Keratinocyte (primary cell): ENCODE results near the gene BOLL. TPM values are rescaled to one million over a fixed set of nuclear protein-coding genes. Genes with fewer than 3 reads are reported as not detected.

Experiments
- DNase-seq: peaks from one replicate; pipeline ENCODE4 v3.0.0-alpha.2; 2011; ENCODE audit warnings: low read depth, missing footprints, low spot score
- FAIRE-seq: peaks from 2 replicates; lab custom pipeline; 2011; peaks lifted over from hg19 to GRCh38; lab: Jason Lieb, UNC
- H2AFZ ChIP-seq: 2 replicates; pipeline ENCODE4 v1.6.0; 2012; ENCODE audit warnings: low read length, control low read depth, inconsistent platforms; ENCODE audit not compliant: control insufficient read depth
- H3K27ac ChIP-seq: 2 replicates; pipeline ENCODE4 v1.5.1; 2011; ENCODE audit warnings: low read length; ENCODE audit not compliant: control insufficient read depth, insufficient read depth
- H3K27me3 ChIP-seq: 3 replicates; pipeline ENCODE4 v1.6.0; 2011; ENCODE audit warnings: low read length; ENCODE audit not compliant: control insufficient read depth, insufficient read depth; ENCODE audit errors: extremely low read depth
- H3K36me3 ChIP-seq, 2 experiments: 2 replicates in 1 of 2; 3 replicates in 1 of 2; pipeline ENCODE4 v1.5.1; 2011; ENCODE audit warnings: low read length in 2 of 2, mild to moderate bottlenecking in 1 of 2; ENCODE audit not compliant: control insufficient read depth in 2 of 2, insufficient read depth in 2 of 2; ENCODE audit errors: extremely low read depth in 1 of 2
- H3K4me1 ChIP-seq: 3 replicates; pipeline ENCODE4 v1.5.1; 2011; ENCODE audit warnings: low read length; ENCODE audit not compliant: control insufficient read depth, insufficient read depth; ENCODE audit errors: extremely low read depth
- H3K4me2 ChIP-seq: 3 replicates; pipeline ENCODE4 v1.6.0; 2011; ENCODE audit warnings: low read depth, low read length; ENCODE audit not compliant: control insufficient read depth, insufficient read depth; ENCODE audit errors: extremely low read depth
- H3K4me3 ChIP-seq, 3 experiments: fragments of 200-600 bp in 1 of 3; sonication (generic) in 1 of 3; 2 replicates in 2 of 3; 3 replicates in 1 of 3; pipeline ENCODE4 v1.5.1; 2011 to 2016; ENCODE audit warnings: low read length in 3 of 3, mild to moderate bottlenecking in 3 of 3, control low read depth in 2 of 3, inconsistent platforms in 1 of 3, low read depth in 1 of 3, mixed read lengths in 1 of 3, mixed run types in 1 of 3, moderate library complexity in 1 of 3; ENCODE audit not compliant: control insufficient read depth in 2 of 3, insufficient read depth in 2 of 3; ENCODE audit errors: extremely low read depth in 1 of 3
- H3K79me2 ChIP-seq: 2 replicates; pipeline ENCODE4 v1.6.0; 2012; ENCODE audit warnings: low read length; ENCODE audit not compliant: control insufficient read depth, insufficient read depth
- H3K9ac ChIP-seq: 3 replicates; pipeline ENCODE4 v1.6.0; 2011; ENCODE audit warnings: low read length; ENCODE audit not compliant: control insufficient read depth, insufficient read depth; ENCODE audit errors: extremely low read depth
- H3K9me1 ChIP-seq: 3 replicates; pipeline ENCODE4 v1.6.0; 2011; ENCODE audit warnings: low read length; ENCODE audit not compliant: control insufficient read depth, insufficient read depth; ENCODE audit errors: extremely low read depth
- H3K9me3 ChIP-seq: 2 replicates; pipeline ENCODE4 v1.5.1; 2012; ENCODE audit warnings: low read depth, low read length; ENCODE audit not compliant: control insufficient read depth
- H4K20me1 ChIP-seq: 3 replicates; pipeline ENCODE4 v1.6.0; 2011; ENCODE audit warnings: low read length; ENCODE audit not compliant: control insufficient read depth, insufficient read depth; ENCODE audit errors: extremely low read depth
- EZH2 ChIP-seq: IDR thresholded peaks from one replicate; pipeline ENCODE4 v1.6.1; 2012; ENCODE audit warnings: inconsistent platforms, mild to moderate bottlenecking, low read length, moderate library complexity
- dilution Hi-C: fragments of 300-500 bp; cut with MboI; formaldehyde crosslinking; loops from one replicate; pipeline ENCODE4 v1.7.0; 2020; ENCODE audit warnings: low sequenced_read_pairs; ENCODE audit not compliant: extremely low pct_ligation_motif_present
- polyA plus RNA-seq, 5 experiments: library from polyadenylated mRNA; depleted of rRNA in 3 of 5; stranded (reverse) in 3 of 5; stranded (forward) in 1 of 5; unstranded in 1 of 5; fragments of >200 nt; gene quantifications; 1 replicate in 1 of 5; 2 replicates in 3 of 5; 3 replicates in 1 of 5; pipeline versions ENCODE4 v1.2.1 to v1.2.3, GENCODE V29; 2011 to 2012; ENCODE audit warnings: missing spikeins in 2 of 5, low read depth in 1 of 5, low replicate concordance in 1 of 5
- TF ChIP-seq, protein P1 (sequence below), 3 experiments: IDR thresholded peaks in 1 of 3; conservative IDR thresholded peaks in 1 of 3; optimal IDR thresholded peaks in 1 of 3; 2 replicates in 2 of 3; 3 replicates in 1 of 3; pipeline versions ENCODE3 to v1.5.1; 2011; ENCODE audit warnings: low read length in 3 of 3, mild to moderate bottlenecking in 3 of 3, moderate library complexity in 2 of 3, control low read depth in 1 of 3, inconsistent platforms in 1 of 3; ENCODE audit not compliant: insufficient read depth in 2 of 3; ENCODE audit errors: extremely low read depth in 1 of 3

The BOLL gene
- polyA plus RNA-seq, 1 donor (not counting 4 experiments of a cell fraction or from before 2014, with no cell fraction given) = not detected

DNA sequence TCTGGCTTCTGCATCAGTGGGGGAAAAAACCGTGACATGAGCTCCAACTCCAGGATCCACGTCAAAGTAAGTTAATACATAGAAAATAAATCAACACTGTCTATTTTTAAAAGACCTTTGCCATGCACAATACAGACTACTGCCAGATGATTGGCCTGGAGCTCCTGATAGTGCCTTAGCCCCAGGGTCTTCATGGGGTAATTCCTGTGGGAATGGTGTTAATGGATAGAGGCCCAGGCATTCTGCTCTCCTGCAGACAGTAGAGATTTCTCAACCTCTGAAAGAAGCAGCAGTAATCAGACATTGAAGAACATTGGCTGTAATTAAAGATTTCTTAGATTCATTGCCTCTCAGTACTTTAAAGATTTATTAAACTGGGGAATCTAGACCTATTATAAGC lies 15.0 kb upstream of the BOLL start:
- FAIRE-seq = no peak
- peaks cover 3% of the 10 kb centered on the region for H3K4me1 ChIP-seq
- dilution Hi-C loops = loop anchor here (25.0 kb wide), 1 partner anchor 312 kb away; no protein-coding TSS in a partner anchor

DNA sequence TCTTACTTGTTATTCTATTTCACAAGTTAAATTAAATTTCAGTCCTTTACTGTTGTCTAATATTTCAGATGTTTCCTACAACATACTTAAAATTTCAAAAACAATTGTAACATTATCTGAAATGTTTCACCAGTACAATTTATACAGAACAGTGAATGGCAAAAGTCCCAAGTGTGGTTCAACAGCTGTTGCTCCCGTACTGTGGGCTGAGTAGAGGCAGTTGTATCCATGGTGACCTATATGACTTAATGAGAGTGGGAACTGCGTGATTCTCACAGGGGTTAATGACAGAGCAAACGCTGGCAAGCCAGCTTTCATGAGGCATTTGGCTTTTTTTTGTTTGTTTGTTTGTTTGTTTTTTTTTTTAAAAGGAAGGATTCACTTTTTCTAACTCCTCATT lies 13.9 kb upstream of the BOLL start:
- DNase-seq = no peak
- no peaks in the 10 kb centered on the region for H3K9me3 ChIP-seq
- H3K9me1 ChIP-seq = no peaks in the 10 kb centered on the region
- no peak for FAIRE-seq
- TF ChIP-seq EZH2 = no peak
- TF ChIP-seq, protein P1, sequence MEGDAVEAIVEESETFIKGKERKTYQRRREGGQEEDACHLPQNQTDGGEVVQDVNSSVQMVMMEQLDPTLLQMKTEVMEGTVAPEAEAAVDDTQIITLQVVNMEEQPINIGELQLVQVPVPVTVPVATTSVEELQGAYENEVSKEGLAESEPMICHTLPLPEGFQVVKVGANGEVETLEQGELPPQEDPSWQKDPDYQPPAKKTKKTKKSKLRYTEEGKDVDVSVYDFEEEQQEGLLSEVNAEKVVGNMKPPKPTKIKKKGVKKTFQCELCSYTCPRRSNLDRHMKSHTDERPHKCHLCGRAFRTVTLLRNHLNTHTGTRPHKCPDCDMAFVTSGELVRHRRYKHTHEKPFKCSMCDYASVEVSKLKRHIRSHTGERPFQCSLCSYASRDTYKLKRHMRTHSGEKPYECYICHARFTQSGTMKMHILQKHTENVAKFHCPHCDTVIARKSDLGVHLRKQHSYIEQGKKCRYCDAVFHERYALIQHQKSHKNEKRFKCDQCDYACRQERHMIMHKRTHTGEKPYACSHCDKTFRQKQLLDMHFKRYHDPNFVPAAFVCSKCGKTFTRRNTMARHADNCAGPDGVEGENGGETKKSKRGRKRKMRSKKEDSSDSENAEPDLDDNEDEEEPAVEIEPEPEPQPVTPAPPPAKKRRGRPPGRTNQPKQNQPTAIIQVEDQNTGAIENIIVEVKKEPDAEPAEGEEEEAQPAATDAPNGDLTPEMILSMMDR (optimal IDR thresholded peaks at IDR 0.05 in 1 of 3, IDR thresholded peaks at IDR 0.05 in 1 of 3, conservative IDR thresholded peaks at IDR 0.05 in 1 of 3; ENCODE audit: extremely low read depth in 1 of 3, insufficient read depth in 2 of 3, low read length in 3 of 3) = no peak
- no peaks in the 10 kb centered on the region for H4K20me1 ChIP-seq
- H2AFZ ChIP-seq = no peak overlapping the region
- no peak overlapping the region for H3K4me2 ChIP-seq
- no peak overlapping the region for H3K9ac ChIP-seq
- H3K79me2 ChIP-seq = no peaks in the 10 kb centered on the region
- no peaks in the 10 kb centered on the region for H3K27me3 ChIP-seq
- H3K4me3 ChIP-seq = no peak overlapping the region
- H3K27ac ChIP-seq = no peak overlapping the region
- no peaks in the 10 kb centered on the region for H3K36me3 ChIP-seq
- peaks cover 1% of the 10 kb centered on the region for H3K4me1 ChIP-seq
- dilution Hi-C loops = no loop called here

More for the DNA sequence above, 15.0 kb upstream of the BOLL start:
- H3K79me2 ChIP-seq = no peaks in the 10 kb centered on the region
- no peak overlapping the region for H3K4me3 ChIP-seq
- peaks cover 5% of the 10 kb centered on the region for H3K27me3 ChIP-seq
- no peaks in the 10 kb centered on the region for H3K9me3 ChIP-seq
- H4K20me1 ChIP-seq = no peaks in the 10 kb centered on the region
- H2AFZ ChIP-seq = no peak overlapping the region
- no peak overlapping the region for H3K9ac ChIP-seq
- H3K36me3 ChIP-seq = no peaks in the 10 kb centered on the region
- H3K4me2 ChIP-seq = no peak overlapping the region
- no peaks in the 10 kb centered on the region for H3K9me1 ChIP-seq
- no peak for TF ChIP-seq EZH2
- TF ChIP-seq, protein P1 (optimal IDR thresholded peaks at IDR 0.05 in 1 of 3, IDR thresholded peaks at IDR 0.05 in 1 of 3, conservative IDR thresholded peaks at IDR 0.05 in 1 of 3; ENCODE audit: extremely low read depth in 1 of 3, insufficient read depth in 2 of 3, low read length in 3 of 3) = no peak
- DNase-seq = no peak
- H3K27ac ChIP-seq = no peak overlapping the region
